HG02840 (cell line): ENCODE measurements around the gene PEX5L.

Source experiments
- ATAC-seq: cut with Tn5 transposase; IDR thresholded peaks from one replicate; pipeline ENCODE4 v1.9.1; 2021; ENCODE audit warnings: mild to moderate bottlenecking, moderate library complexity, moderate number of reproducible peaks; ENCODE audit not compliant: unreplicated experiment, low FRiP score

Gene PEX5L

GRCh38 chr3:179853176-179853575 is 183.6 kb downstream of the PEX5L start:
- no peak for ATAC-seq

- no peak for ATAC-seq
These were observed 184.4 kb downstream of the PEX5L start for GRCh38 chr3:179852142-179852905.

GRCh38 chr3:179848711-179849110 is 188.0 kb downstream of the PEX5L start:
- no peak for ATAC-seq

GRCh38 chr3:179842061-179842460 is 194.7 kb downstream of the PEX5L start:
- ATAC-seq, result no peak

GRCh38 chr3:179840985-179841384 is 195.8 kb downstream of the PEX5L start:
- no peak for ATAC-seq

GRCh38 chr3:179837374-179837773 is 199.4 kb downstream of the PEX5L start:
- ATAC-seq, result no peak

GRCh38 chr3:179833294-179833693 is 203.4 kb downstream of the PEX5L start:
- no peak for ATAC-seq

GRCh38 chr3:179832333-179832854 is 204.3 kb downstream of the PEX5L start:
- ATAC-seq, result no peak

- ATAC-seq, result no peak
These were observed 207.3 kb downstream of the PEX5L start for GRCh38 chr3:179829401-179829800.

- no peak for ATAC-seq
These were observed 208.0 kb downstream of the PEX5L start for GRCh38 chr3:179828738-179829137.

- no peak for ATAC-seq
These were observed 210.5 kb downstream of the PEX5L start for GRCh38 chr3:179826247-179826637.

- no peak for ATAC-seq
These were observed 211.1 kb downstream of the PEX5L start for GRCh38 chr3:179825527-179826246.

GRCh38 chr3:179822296-179822695 is 214.4 kb downstream of the PEX5L start:
- no peak for ATAC-seq

- ATAC-seq, result no peak
These were observed 217.4 kb downstream of the PEX5L start for GRCh38 chr3:179819379-179819778.

- no peak for ATAC-seq
These were observed 224.7 kb downstream of the PEX5L start for GRCh38 chr3:179812096-179812382.

GRCh38 chr3:179811321-179812095 is 225.2 kb downstream of the PEX5L start:
- peak; percentile 83 for ATAC-seq

- ATAC-seq, result no peak
These were observed 227.1 kb downstream of the PEX5L start for GRCh38 chr3:179809639-179810038.

GRCh38 chr3:179807588-179807987 is 229.1 kb downstream of the PEX5L start:
- no peak for ATAC-seq

- ATAC-seq, result no peak
These were observed 230.6 kb downstream of the PEX5L start for GRCh38 chr3:179806177-179806576.

- ATAC-seq, result no peak
These were observed 234.9 kb downstream of the PEX5L start for GRCh38 chr3:179801856-179802255.

- ATAC-seq, result no peak
These were observed 235.5 kb downstream of the PEX5L start for GRCh38 chr3:179801263-179801662.
